Esophagus squamous epithelium (tissue), 5 donors: Measurements from ENCODE around the gene BPIFB1. TPM values are rescaled to one million over a fixed set of nuclear protein-coding genes. Genes with fewer than 3 reads are reported as not detected.

ENCODE experiments used
- DNase-seq: peaks from one replicate; lab custom pipeline; 2025; lab: John Stamatoyannopoulos, UW
- H3K27ac ChIP-seq, 4 donors: fragments of 200-600 bp; sonication (generic); one replicate each; pipeline ENCODE4 v1.5.1; 2016 to 2019; ENCODE audit warnings: mild to moderate bottlenecking in 1 of 4
- H3K27me3 ChIP-seq, 4 donors: fragments of 200-600 bp; sonication (generic); 1 replicate in 3 of 4; 2 replicates in 1 of 4; pipeline versions ENCODE4 v1.5.1 to v1.6.0; 2017 to 2021; ENCODE audit warnings: antibody characterized with exemption in 1 of 4
- H3K36me3 ChIP-seq, 3 donors: fragments of 200-600 bp; sonication (generic); one replicate each; pipeline ENCODE4 v1.5.1; 2016 to 2019
- H3K4me1 ChIP-seq, 3 donors: fragments of 200-600 bp; sonication (generic); one replicate each; pipeline ENCODE4 v1.5.1; 2017 to 2019
- H3K4me3 ChIP-seq, 4 donors: fragments of 200-600 bp; sonication (generic); 1 replicate in 3 of 4; 2 replicates in 1 of 4; pipeline ENCODE4 v1.5.1; 2016 to 2019; ENCODE audit warnings: mild to moderate bottlenecking in 2 of 4, moderate library complexity in 1 of 4
- H3K9me3 ChIP-seq, 3 donors: fragments of 200-600 bp; sonication (generic); one replicate each; pipeline ENCODE4 v1.5.1; 2016 to 2019
- CTCF ChIP-seq, 6 experiments: fragments of 450-650 bp in 4 of 6; fragments of 200-600 bp in 2 of 6; sonication (generic) in 2 of 6; IDR thresholded peaks; one replicate each; pipeline ENCODE4 v1.5.1; 2016 to 2019; ENCODE audit warnings: antibody characterized with exemption in 6 of 6, mild to moderate bottlenecking in 4 of 6, moderate library complexity in 4 of 6
- POLR2A ChIP-seq, 4 donors: fragments of 450-650 bp; IDR thresholded peaks; one replicate each; pipeline ENCODE4 v1.6.1; 2017; ENCODE audit warnings: antibody characterized with exemption in 4 of 4, mild to moderate bottlenecking in 4 of 4, moderate library complexity in 3 of 4
- WGBS, 2 donors: methylation state at CpG; one replicate each; pipeline ENCODE4 v1.1.5; 2018; 5-methylcytosine and 5-hydroxymethylcytosine counted together
- intact Hi-C: fragments of 100-400 bp; cut with DNase I; formaldehyde crosslinking; loops from one replicate; pipeline ENCODE4 v1.15.0; 2022
- total RNA-seq, 4 donors: library from RNA; depleted of rRNA; stranded (reverse); fragments of >200 nt; gene quantifications; one replicate each; pipeline ENCODE4 v1.1.0, GENCODE V29; 2016
- donor health status: DM: yes; HTN: yes; CAD: no.

Gene BPIFB1
- total RNA-seq, 4 donors from 2014 or later, result 0.38 to 99.4 (median 4.3) TPM; not detected in 1

DNA sequence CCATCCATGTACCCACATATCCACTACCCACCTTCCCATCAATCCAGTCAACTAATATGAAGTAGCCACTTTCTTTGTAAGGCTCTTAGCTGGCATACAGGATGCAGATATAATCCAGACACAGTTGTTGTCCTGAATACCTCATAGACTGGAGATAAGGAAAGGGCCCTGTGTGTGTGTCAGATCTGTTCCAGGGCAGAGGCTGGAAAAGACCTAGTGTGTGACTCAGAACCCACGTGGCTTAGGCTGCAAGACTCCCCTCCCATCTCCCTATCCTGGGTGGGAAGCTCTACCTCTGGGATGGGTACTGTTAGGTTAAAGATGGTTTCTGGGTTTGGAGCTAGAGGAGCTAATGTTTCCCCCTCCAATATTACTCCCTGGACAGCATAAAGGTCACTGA lies 43.6 kb upstream of the BPIFB1 start:
- H3K27me3 ChIP-seq, result peaks cover 0 to 38% (median 0%) of the 10 kb centered on the region in 4 donors
- no peaks in the 10 kb centered on the region for H3K36me3 ChIP-seq
- no peaks in the 10 kb centered on the region for H3K4me1 ChIP-seq
- no peak for DNase-seq
- 23 to 25% methylated on average over 1 of the region's 1 CpG for WGBS, 2 donors
- H3K27ac ChIP-seq, result no peak overlapping the region
- intact Hi-C loops, result no loop called here
- TF ChIP-seq POLR2A (IDR thresholded peaks at IDR 0.05) (no peak), CTCF (IDR thresholded peaks at IDR 0.05) (no peak)
- no peaks in the 10 kb centered on the region for H3K9me3 ChIP-seq
- H3K4me3 ChIP-seq, result no peak overlapping the region

- no peaks in the 10 kb centered on the region for H3K4me1 ChIP-seq
- no peaks in the 10 kb centered on the region for H3K36me3 ChIP-seq
- TF ChIP-seq CTCF (IDR thresholded peaks at IDR 0.05), result no peak
- no peak for TF ChIP-seq POLR2A (IDR thresholded peaks at IDR 0.05)
- 63% methylated on average over 4 of the region's 4 CpGs for WGBS, 2 donors
- intact Hi-C loops, result no loop called here
- H3K27me3 ChIP-seq, result peaks cover 0 to 32% (median 0%) of the 10 kb centered on the region in 4 donors
- no peak overlapping the region for H3K4me3 ChIP-seq
- H3K27ac ChIP-seq, result no peak overlapping the region
- no peak for DNase-seq
- H3K9me3 ChIP-seq, result no peaks in the 10 kb centered on the region
Measured at GRCh38 chr20:33239979-33240736, 42.9 kb upstream of the BPIFB1 start.

GRCh38 chr20:33240923-33241322 lies 42.1 kb upstream of the BPIFB1 start:
- no peak overlapping the region for H3K27ac ChIP-seq
- DNase-seq, result no peak
- no peaks in the 10 kb centered on the region for H3K4me1 ChIP-seq
- no peaks in the 10 kb centered on the region for H3K36me3 ChIP-seq
- TF ChIP-seq CTCF (IDR thresholded peaks at IDR 0.05) (no peak), POLR2A (IDR thresholded peaks at IDR 0.05) (no peak)
- no peaks in the 10 kb centered on the region for H3K9me3 ChIP-seq
- 50 to 58% methylated on average over 3 to 5 of the region's 5 CpGs for WGBS, 2 donors
- peaks cover 0 to 24% (median 0%) of the 10 kb centered on the region in 4 donors for H3K27me3 ChIP-seq
- intact Hi-C loops, result no loop called here
- H3K4me3 ChIP-seq, result no peak overlapping the region

DNA sequence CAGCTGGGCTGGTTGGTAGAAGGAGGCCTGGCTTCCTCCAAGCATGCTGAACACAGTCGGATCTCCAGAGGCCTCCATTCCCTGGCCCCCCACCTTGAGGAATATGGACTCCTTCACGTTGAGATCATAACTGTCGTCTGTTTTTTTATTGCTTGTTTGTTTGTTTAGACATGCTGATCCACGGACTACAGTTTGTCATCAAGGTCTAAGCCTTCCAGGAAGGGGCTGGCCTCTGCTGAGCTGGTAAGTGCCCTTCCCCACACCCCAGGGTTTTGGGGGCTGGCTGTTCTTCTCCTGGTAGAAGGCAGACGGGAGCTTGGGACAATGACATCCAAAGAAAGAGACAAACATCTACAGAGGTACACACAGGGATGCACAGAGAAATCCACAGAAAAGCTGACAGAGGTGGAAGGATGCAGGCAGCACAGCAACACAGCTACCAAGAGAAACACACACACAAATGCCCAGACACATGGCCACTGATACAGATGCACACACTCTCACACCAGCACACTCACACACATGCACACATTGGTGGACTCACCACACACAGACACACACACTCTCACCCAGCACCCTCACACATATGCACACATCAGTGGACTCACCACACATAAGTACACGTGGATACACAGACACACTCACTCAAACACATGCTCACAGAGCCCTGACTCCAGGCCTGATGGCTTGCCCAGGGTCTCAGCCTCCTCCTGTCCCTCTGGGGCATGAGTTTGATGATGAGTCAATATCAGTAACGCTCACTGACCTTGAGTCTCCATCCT lies 40.5 kb upstream of the BPIFB1 start:
- no peaks in the 10 kb centered on the region for H3K36me3 ChIP-seq
- 51 to 55% methylated on average over 6 to 7 of the region's 7 CpGs for WGBS, 2 donors
- no peaks in the 10 kb centered on the region for H3K9me3 ChIP-seq
- no peaks in the 10 kb centered on the region for H3K4me1 ChIP-seq
- no peak for DNase-seq
- H3K27me3 ChIP-seq, result peaks cover 0 to 10% (median 0%) of the 10 kb centered on the region in 4 donors
- no peak overlapping the region for H3K27ac ChIP-seq
- intact Hi-C loops, result no loop called here
- no peak overlapping the region for H3K4me3 ChIP-seq
- TF ChIP-seq CTCF (IDR thresholded peaks at IDR 0.05) (no peak), POLR2A (IDR thresholded peaks at IDR 0.05) (no peak)

- WGBS, 2 donors, result 65 to 72% methylated on average over 3 of the region's 3 CpGs
- intact Hi-C loops, result no loop called here
Measured at GRCh38 chr20:33246077-33246476, 36.9 kb upstream of the BPIFB1 start.

More at GRCh38 chr20:33246077-33246476, 36.9 kb upstream of the BPIFB1 start:
- DNase-seq, result no peak
- Histone ChIP-seq H3K4me1 (no peaks in the 10 kb centered on the region), H3K4me3 (no peak overlapping the region), H3K27ac (no peak overlapping the region), H3K27me3 (no peaks in the 10 kb centered on the region), H3K9me3 (no peaks in the 10 kb centered on the region), H3K36me3 (no peaks in the 10 kb centered on the region)
- TF ChIP-seq CTCF (IDR thresholded peaks at IDR 0.05) (no peak), POLR2A (IDR thresholded peaks at IDR 0.05) (no peak)
